HG03354 (cell line): ENCODE results near the gene RIPK3.
"Not testable (repeated sequence)": the region's sequence is repeated elsewhere in the genome, so short reads cannot be mapped to it uniquely, and the experiment has no call there.

ENCODE experiments used
- ATAC-seq: cut with Tn5 transposase; IDR thresholded peaks from one replicate; pipeline ENCODE4 v1.9.1; 2021; ENCODE audit warnings: mild to moderate bottlenecking; ENCODE audit not compliant: unreplicated experiment, poor library complexity, severe bottlenecking

The RIPK3 gene

DNA sequence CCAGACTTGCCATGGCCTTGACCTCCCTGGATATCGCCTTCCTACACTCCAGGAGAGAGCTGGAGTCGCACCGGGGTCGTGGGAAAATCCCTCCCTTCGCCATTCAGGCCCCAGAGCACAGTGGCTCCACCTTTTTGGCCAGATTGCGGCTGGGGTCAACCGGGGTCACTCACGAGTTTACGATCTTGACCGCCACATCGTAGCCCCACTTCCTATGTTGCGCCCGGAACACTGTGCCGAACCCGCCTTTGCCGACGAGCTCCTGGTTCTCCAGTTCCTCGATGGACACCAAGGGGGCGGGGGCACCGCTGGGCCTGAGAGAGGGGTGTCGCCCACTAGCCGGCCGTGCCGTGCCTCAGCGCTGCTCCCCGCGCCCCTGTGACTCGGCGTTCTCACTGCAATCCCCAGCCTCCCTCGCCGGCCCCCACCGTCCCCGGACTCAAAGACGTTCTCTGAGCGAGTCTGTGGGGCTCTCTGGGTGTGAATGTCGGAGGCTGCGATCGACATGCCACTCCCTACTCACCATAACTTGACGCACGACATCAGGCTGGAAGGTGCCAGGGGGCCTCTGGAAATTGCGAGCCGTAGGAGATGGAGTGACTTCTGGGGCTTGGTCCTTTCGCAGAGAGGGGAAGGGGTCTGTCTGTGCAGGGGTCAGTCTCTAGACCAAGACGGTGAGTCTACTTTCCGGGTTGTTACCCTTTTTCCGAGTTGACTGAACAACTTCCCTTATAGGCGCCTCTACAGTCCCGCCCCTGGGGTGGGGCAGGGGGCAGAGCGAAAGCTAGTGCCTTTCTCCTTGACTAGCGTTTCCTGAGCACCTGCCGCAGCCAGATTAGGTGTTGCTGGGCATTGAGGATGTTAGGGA, at the start of gene RIPK3:
TSS of gene RIPK3 (minus strand) at position 708 of the 868 bp plus-strand sequence. CDS start at position 543, 165 bp downstream.
- ATAC-seq: peak; percentile 87

DNA sequence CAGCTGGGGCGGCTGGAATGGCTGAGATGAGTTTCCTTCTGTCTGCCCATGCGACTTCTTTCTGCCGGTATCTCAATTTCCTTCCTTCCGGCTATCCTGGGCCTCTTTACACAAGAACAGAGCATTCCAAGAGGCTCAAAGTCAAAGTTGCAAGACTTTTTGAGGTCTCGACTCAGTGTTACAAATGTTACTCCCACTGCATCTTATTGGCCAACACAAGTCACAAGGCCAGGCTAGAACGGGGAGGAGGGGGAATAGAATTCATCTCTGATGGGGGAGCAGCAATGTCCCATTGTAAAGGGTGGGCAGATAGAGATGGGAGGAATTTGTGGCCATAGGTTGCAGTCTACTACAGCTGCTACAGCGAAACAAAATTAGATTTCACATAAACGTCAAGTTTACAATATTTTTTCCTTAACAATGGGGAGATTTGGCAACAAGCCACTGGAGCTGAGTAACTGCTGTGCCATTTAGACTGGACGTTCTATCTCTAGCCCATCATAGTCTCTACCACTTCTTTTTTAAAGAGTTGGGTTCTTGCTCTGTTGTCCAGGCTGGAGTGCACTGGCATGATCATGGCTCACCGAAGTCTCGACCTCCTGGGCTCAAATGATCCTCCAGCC, 49.5 kb upstream of the RIPK3 start:
- ATAC-seq: no peak

DNA sequence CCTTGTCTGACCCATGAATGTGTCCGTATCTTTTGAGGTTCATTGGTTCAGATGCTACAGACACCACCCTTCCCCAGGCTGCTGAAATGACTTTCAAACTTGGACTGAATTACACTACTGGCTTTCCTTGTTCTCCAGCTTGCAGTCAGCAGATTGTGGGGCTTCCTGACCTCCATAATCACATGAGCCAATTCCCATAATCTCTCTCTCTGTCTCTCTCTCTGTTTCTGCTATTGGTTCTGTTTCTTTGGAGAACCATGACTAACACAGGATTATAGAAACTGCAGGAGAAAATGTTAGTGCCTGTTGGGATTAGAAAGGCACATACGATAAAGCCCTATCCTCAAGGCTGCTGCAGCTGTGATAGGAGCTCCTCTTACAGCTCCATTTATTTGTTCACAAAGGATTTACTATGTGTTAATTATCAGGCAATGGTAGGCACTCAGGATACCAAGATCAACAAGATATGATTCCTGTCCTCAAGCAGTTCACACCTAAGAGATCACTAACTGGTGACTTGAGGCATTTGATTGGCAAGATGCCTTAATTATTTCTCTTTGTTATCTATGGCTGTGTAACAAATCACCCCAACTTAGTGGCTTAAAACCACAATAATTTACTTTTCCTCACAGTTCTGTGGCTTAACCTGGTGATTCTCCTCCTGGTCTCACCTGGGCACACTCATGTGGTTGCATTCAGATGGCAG, 48.8 kb upstream of the RIPK3 start:
- ATAC-seq: no peak

DNA sequence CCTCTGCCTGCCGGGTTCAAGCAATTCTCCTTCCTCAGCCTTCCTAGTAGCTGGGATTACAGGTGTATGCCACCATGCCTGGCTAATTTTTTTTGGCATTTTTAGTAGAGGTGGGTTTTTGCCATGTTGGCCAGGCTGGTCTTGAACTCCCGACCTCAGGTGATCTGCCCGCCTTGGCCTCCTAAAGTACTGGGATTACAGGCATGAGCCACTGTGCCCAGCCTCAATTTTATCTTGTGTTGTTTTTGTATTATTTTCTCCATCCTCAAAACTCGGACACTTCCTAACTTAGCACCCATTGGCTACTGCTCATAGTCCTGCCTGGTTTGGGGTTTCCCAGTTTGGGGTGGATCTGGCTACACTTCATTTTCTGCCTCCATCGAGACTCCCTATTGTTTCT, 47.8 kb upstream of the RIPK3 start:
- ATAC-seq: not testable (repeated sequence)

DNA sequence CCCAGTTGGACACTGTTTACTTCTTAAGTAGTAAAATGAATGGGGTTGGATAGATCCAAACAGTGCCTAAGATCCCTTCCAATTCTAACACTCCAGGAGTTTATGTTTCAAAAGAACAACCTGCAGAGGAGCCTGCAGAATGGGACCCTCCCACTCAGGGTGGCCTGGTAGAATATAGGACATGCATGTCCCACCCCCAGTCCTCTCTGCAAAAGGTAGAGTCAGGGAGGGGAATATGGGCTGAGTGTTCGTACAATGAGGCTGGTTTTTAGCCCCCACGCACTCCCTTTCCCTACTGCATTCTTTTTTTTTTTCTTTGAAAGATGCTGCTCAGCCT, 47.2 kb upstream of the RIPK3 start:
- ATAC-seq: no peak

DNA sequence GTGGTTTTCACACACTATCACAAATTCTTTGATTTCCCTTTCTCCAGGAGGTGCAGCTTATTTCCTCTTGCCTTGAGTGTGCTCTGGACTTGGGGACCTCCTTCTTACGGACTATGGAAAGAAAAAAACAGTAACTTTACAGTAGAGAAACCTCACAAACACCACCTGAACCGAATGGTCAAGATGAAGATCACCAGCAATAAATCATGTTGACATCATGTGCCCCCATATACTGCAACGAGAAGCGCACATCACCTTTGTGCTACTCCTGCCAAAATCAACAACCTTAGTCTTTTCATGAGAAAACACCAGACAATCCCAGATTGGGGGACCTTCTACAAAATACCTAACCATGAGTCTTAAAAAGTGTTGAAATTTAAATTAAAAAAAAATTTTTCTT, 45.7 kb upstream of the RIPK3 start:
- no peak for ATAC-seq

DNA sequence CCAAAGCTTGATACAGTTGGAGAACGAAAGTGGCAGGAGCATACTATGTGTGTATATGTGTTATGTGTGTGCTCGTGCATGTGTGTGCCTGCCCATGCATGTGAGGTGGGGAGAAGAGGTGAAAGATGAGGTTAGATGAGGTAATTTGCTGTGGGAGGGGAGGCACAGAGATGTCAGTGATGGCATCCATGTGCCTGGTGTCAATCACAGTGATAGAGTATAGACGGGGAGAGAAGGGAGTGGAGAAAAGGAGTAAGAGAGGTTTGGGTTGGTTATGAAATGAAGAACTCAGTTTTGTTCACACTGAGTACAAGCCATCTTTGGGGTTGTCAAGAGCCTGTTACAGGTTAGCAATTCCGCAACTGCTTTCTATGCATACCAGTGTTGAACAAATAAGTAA, 44.4 kb upstream of the RIPK3 start:
- ATAC-seq: no peak

DNA sequence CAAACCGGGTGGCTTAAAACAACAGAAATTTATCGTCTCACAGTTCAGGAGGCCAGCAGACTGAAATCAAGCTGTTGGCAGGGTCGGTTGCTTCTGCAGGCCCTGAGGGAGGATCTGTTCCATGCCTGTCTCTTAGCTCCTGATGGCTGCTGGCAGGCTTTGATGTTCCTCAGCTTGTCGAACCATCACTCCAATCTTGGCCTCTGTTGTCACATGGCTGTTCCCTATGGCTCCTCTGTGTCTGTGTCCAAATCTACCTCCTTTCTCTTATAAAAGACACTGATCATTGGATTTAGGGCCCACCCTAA, 42.2 kb upstream of the RIPK3 start:
- ATAC-seq: no peak

DNA sequence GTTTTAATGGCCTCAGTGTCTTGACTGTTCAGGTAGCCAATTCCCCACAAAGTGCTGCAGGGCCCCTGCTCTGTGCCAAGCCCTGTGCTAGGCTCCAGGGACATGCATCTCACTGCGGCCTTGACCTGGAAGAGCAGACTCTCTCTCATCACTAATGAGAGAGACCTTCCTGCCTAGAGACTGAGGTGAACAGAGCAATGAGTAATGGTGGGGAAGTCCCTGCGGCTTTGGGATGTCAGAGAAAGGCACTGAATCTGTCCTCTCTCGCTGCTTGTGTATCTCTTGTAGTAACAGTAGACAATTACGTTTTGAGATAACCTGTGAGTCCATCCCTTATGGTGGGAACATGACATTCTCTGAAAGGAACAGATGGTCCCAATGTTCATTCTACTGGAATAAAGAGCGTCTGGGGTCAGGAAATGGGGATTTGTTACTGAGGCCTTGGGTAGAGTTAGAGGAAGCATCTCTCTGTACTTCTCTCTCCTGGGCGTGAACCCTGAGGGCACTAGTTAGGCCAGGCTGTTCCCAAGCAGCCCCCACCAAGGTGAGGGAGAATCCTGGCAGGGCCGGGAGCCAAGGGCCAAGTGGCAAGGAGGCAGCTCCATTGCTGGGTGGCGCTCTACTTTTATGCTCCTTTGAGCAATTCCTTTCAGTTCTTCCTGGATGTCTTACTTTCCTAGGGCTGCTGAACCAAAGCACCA, 41.7 kb upstream of the RIPK3 start:
- ATAC-seq: no peak

DNA sequence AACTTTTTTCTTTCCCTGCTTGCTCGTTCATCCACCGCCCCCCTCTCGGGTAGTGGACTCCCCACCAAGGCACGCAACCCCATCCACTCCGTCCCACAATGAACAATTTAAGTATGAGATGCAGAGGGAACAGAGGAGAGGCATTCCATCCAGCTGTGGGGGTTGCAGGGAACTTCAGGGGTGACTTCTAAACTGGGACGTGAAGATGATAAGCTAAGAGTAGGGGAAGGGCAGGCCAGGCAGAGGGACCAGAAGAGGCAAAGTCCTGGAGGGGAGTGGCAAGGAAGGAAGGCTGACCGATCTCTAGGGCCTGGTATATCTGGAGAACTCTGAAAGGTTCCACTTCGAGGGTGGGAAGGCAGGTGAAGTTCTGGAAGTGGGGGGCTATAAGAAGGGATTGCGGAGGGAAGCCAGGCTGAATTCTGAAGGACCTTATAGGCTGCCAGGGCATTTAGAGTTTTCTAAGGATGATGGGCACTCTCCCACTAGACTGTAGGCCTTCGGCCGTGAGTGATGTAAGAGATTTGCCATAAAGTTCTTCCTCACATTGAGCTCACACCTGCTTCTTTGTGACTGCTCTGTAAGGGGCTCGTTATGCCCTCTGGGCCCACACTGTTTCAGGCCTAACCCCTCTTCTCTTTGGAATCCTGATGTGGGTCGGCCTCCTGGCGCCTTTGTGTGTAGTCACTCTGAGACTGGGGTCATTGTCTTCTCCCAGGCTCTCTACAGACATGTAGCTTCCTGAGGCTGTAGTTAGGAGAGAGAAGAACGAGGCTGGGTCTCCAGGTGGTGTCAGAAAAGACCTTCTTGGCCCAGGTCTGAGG, 40.3 kb upstream of the RIPK3 start:
- no peak for ATAC-seq

DNA sequence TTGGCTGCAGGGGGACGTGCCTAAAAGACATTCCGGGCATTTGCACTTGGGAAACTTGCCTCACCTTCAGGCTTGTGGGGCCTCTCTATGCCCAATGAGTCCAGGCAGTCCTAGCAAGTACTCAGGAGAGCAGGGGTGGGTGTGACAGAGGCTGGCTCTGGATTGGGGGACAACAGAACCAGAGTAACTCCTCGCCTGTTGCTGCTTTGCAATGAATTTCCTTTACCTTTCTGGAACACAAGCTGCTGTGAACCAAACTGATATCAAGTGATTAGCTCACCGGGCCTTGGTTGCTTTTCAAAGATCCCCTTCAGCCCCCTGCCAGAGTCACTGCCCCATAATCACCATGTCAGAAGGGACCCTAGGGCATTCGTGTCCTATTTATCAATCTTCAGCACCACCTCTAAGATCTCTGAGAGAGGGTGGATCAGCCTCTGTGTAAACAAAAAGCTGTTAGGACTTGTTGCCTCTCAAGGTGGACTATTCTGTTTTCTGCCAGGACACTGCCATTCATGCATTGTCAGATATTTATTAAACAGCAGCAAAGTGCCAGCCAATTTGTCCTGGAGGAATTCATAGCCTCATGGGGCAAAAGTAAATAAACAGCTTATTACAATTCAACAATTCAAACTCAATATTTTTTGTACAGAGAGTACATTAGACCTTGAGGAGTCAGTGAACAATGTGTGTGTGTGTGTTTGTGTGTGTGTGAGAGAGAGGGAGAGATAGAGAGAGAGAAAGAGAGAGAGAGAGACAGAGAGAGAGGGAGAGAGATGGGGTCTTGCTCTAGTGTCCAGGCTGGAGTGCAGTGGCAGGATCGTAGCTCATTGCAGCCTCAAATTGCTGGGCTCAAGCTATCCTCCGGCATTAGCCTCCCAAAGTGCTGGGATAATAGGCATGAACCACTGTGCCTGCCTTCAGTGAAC, 39.5 kb upstream of the RIPK3 start:
- no peak for ATAC-seq

DNA sequence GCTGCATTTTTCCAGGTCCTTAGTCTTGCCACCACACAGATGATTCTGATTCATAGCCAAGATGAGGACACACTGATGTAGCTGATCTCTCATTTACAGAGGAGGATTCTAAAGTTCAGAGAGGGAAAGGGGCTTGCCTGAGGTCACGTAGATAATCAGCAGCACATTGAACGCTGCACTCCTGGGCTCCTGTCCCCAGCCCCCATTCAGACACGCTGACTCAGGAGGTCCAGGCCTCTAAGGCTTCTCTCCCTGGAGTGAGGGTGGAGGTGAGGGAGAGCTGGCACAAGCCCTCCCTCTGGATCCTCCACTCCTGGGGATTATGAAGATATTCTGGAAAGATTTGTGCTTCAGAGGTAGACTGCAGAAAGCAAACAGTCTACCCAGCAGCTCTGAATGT, 38.5 kb upstream of the RIPK3 start:
- ATAC-seq: no peak

DNA sequence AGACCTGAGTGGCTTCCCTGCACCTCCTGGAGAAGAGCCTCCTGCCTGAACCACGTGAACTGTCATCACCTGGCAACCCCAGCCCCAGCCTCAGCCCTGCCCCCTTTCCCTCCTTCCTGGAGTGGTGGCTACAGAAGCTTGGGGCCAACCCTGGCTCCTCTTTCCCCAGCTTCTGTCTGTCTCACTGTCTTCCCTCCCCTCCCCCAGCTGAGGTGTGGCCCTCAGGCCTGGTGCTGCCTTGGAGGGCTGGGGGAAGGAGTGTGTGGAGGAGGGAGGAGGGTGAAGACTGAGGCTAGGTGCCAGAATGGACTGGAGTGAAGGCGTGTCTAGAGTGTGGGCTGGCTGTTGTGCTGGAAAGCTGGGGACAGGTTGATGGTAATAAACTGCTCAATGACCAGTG, 37.9 kb upstream of the RIPK3 start:
- ATAC-seq: no peak

DNA sequence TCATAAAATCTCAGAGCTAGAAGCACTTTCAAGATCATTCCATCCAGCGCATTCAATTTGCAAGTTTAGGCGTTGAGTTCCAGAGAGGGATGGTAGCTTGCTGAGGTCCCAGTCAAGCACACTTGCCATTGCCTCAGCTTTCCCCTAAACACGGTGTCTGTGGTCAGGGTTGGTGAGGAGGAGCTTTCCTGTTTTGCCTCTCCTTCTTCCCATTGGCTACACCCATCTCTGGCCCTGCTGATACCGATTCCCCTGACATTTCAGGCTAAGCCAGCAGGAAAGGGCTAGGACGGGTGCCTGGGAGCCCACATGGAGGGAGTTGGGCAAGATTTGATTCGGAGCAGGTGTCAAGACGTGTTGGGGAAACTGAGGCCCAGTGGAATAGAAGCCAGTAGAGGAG, 37.3 kb upstream of the RIPK3 start:
- no peak for ATAC-seq

DNA sequence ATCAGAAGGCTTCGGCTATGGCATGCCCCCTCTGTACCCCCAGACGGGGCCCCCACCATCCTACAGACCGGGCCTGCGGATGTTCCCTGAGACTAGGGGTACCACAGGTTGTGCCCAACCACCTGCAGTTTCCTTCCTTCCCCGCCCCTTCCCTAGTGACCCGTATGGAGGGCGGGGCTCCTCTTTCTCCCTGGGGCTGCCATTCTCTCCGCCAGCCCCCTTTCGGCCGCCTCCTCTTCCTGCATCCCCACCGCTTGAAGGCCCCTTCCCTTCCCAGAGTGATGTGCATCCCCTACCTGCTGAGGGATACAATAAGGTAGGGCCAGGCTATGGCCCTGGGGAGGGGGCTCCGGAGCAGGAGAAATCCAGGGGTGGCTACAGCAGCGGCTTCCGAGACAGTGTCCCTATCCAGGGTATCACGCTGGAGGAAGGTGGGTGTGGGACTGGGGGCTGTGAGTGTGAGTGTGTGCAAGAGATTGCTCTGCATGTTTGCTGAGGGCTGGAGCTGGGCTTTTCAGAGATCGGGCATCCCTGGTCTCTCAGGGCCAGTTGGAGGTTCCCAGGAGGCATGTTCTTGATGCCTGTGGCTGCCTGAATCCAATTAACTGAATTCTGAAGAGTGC, 36.8 kb upstream of the RIPK3 start:
- ATAC-seq: no peak

DNA sequence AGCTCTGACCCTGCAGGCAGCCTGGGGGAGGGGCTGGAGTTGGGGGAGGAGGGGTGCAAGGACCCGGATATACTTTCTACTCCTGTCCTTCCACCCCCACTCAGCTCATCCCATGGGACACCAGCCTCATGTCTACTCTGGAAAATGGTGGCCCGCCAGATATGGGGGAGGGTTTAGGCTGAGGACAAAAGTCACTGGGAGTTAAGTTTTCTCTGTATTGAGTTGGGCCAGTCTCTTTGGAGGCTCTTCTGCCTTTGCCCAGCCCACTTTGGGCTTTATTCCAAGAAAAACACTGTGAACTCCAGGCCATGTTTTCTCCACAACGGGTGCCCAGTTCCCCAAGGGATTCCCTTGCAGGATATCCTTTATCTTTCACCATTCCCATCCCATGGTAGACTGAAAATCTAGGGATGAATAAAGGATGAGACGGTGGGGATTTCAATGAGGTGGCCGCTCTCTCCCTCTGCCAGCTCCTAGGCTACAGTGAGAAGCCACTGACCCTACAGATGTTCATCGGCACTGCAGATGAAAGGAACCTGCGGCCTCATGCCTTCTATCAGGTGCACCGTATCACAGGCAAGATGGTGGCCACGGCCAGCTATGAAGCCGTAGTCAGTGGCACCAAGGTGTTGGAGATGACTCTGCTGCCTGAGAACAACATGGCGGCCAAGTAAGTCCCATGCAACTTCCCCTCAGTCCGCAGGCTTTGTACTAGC, 33.1 kb upstream of the RIPK3 start:
- ATAC-seq: no peak

DNA sequence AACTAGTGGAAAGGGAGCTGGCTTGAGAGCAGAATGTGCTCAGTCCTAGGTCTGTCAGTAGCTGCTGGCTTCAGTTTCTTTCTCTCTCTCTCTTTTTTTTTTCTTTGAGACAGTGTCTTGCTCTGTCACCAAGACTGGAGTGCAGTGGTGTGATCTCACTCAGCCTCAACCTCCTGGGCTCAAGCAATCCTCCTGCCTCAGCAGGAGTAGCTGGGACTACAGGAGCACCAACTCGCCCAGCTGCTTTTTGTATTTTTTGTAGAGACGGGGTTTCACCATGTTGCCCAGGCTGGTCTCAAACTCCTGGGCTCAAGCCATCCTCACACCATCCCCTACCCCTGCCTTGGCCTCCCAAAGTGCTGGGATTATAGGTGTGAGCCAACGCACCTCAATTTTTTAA, 31.8 kb upstream of the RIPK3 start:
- ATAC-seq: not testable (repeated sequence)

DNA sequence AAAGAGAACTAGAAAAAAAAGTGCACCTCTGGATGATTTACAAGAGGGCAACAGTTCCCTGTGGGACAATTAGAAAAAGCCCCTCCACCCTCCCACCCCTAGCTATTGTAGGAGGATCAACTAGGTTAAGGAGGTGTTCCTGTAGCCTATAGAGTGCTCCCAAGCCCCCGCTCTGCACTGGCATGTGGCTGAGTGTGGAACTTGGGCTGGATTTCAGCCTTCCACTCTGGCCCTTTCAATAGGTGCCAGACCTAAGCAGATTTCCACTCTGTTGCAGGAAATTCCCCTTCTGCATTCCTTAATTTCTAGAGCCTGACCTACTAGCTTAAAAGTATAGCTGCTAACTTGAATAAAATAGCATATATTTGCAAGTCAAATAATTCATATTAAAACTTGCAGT, 31.0 kb upstream of the RIPK3 start:
- ATAC-seq: no peak
